ENCODE results near the gene TRPC4AP.

GRCh38 chr20:35116258-35116657 is 23.7 kb upstream of the TRPC4AP start:
- no peak for TF ChIP-seq CTCF (conservative IDR thresholded peaks at IDR 0.05; ENCODE audit: low read length)
- TF ChIP-seq EZH2phosphoT487 (IDR thresholded peaks at IDR 0.05; ENCODE audit: borderline replicate concordance) = no peak

All from Loucy (cell line).